HG03135 (cell line): ENCODE results near the gene DNM3.

Experiments used
- ATAC-seq: cut with Tn5 transposase; IDR thresholded peaks from one replicate; pipeline ENCODE4 v1.9.1; 2021; ENCODE audit warnings: mild to moderate bottlenecking, moderate library complexity; ENCODE audit not compliant: unreplicated experiment

Gene DNM3

DNA sequence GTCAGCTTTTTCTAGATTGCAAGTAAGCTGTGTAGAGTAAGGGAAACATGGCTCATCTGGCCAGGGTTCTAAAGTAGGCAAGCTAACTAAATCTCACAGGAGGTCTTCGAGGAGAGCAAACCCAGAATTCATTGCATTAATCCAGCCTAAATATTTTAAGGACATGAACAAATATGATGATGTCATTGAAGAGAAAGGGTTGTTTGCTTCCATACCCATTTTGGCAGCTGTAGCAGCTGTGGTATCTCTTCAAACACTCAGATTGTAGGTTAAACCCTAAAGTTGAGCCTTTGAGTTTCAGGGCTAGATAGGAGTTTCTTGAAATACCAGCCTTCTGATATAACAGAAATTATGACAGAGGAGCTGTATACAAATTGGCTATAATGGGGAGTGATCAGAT, 378.7 kb downstream of the DNM3 start:
- no peak for ATAC-seq

DNA sequence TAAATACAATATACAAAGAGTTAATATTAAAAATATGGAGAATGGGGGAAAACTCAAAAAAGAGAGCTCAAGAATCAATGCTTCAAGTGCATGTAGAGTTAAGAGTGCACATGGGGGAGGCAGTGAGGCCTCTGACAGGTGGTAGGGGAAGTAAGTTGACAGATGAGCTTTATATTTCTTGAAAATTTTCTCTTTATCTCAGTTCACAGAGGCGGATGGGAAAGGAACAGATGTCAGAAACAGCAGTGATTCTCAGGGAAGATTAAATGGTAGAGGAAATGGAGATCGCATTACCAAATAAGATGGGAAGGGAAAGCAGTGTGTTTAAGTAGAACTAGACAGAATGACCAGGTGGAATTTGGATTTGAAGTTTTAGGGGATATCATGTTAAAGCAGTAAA, 379.1 kb downstream of the DNM3 start:
- no peak for ATAC-seq

DNA sequence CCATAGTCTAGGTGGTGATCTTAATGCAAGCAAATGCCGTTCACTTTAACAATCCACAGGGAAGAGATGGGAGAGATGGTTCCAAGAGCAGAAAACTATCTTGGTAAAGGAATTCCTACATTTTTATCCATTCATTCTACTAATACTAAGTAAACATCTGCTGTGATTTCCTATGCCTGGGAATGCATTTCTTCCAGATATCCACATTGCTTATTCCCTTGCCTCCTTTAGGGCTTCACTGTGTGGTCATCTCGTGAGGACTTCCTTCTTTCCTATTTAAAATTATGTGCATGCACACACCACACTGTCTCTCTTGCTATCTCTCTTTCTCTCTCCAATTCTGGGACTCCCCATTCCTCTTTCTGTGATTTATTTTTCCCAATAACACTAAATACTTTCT, 380.1 kb downstream of the DNM3 start:
- ATAC-seq = no peak

DNA sequence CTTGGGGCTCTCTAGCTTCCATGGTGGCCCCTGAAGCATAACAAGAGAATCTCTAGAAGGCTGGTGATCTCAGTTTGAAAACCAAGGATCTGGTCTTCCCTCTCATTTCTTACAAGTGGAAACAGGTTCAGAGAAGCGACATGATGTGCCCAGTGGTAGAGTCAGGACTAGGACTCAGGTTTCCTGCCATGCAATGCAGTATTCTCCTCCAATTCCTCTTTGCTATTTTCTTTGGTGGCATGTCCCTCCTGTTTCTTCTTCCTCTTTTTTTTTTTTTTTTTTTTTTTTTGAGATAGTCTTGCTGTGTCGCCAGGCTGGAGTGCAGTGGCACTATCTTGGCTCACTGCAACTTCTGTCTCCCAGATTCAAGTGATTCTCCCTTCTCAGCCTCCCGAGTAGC, 383.6 kb downstream of the DNM3 start:
- ATAC-seq = no peak

DNA sequence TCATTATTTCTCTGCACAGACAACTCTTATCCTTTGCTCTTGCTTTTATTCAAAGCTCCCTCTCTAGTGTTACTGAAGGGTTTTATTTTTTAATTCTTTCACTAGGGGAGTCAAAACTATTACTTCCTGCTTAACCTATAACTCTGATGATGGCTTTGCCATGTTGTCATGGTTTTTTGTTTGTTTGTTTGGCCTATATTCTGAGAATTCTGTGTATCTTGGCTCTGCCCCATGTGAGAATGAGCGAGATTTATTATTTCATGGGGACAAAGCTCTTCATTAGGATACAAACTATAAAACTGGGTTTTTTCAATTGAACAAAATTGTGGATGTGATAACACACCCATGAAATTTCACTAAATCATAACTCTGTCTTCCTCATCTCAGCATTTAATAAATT, 388.6 kb downstream of the DNM3 start:
- no peak for ATAC-seq

DNA sequence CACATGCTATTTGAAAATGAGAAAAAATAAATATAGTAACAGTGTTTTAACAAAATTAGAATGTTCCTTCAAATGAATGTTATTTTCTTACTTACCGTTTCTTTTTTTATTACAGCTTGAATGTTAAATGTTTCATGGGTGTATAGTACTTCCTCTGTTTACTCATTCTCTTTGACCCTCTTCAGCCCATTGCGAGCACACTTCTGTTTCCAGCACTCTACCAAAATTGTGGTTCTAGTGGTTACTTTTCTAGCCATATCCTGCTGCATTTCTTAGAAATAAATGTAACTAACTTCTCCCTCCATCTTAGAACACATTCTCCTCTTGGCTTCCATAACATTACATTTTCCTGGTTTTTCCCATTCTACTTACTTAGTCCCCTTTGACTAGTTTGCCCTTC, 389.2 kb downstream of the DNM3 start:
- ATAC-seq = no peak

DNA sequence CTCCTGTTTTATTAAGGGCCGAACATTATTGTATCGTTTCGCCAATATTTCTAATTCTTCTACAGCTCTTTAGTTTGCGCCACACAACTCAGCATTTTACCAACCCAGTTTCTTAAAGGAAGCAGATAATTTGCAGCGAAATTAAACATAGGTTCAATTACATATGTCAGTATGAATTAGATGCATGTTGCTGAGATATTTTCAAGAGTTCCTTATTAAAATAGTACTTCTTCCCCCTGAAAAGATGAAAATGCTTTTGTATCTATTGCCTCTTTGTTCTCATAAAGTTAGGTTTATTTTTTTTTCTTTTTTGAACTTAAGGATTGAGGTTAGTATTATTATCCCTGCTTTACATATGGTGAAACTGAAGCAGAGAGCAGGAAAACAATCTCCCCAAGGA, 395.7 kb downstream of the DNM3 start:
- no peak for ATAC-seq

DNA sequence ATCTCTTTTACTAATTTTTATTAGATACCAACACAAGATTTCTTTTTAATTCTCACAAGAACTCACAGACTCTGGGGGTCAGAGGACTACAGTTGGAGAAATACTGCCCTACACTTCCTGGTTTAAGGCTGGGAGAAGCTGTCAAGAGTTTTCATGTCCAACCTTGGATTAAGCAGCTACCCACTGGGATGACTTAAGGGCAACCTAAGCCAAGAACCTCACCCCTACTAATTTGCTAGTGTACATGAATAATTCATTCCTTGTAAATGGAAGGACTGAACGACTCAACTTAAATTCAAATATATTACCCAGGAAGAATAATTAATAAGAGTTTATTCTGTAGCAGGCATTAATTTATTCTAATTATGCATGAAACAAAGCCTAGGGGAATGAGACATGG, 396.9 kb downstream of the DNM3 start:
- ATAC-seq = no peak

DNA sequence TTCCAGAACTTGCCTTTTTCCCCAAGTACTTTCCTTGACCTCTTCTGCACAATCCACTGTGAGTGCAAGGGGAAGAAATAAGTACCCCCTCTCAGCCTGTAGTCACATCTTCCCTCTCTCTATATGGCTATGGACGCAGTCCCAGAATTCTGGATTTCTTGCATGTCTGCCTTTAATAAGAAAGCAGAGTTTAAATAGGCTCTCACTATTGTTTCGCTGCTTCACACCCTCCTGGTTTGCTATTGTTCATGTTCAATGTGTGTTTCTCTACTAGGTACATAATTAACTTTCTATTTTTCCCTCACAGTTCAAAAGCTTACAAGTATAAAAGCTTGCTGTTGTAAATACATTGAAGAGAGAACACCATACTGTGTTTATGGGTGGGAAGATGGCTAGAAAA, 397.7 kb downstream of the DNM3 start:
- ATAC-seq = no peak

DNA sequence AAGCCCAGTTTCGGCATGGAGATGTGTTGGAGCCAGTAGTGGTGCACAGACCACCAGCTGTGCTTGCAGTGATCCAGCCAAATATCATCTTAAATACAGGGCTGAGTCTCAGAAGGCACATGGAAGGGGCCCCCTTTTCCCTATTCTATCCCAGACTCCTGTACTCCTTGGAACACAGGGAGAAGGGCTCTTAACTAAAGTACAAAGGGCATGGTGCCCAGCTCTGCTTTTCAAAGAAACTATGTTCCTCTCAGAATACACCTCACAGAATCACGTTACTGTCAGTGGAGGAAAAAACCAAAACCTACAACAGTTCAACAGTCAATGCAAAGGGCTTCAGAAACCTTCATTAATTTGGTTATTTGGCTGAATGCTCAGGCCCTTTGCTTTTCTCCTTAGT, 398.6 kb downstream of the DNM3 start:
- no peak for ATAC-seq

DNA sequence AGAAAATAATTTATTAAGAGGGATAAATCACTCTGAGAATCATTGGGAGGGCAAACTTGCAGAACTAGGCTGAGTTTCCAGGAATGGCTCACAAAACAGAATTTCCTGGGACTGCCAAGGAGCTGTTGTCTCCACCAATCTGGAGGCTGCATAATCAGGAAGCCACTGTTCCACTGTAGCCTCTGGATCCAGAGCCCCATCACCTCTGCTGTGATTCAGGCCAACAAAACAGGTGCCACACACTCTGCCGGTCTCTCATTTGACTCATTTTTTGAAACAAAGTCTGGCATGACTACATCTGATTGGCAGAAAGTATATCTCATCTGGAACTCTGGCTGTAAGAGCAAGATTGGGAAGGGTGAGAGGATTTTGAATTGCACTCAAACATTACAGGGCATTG, 400.2 kb downstream of the DNM3 start:
- ATAC-seq = no peak

DNA sequence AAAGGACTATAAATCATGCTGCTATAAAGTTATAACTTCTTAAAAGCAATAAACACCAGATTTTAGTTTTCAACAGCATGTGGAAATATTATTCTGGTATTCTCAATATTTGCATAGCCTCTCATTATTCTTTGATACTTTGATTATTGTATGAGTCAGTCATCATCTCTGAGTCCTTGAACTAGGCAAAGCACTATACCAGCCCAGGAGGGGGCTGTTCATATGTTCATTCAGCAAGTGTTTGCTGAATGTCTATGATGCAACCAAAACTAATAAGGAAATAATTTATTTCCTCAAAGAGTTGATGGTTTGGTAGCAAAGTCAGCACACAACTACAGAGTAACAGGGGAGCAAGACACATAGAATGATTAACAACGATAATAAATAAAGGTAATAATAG, 403.6 kb downstream of the DNM3 start:
- no peak for ATAC-seq

DNA sequence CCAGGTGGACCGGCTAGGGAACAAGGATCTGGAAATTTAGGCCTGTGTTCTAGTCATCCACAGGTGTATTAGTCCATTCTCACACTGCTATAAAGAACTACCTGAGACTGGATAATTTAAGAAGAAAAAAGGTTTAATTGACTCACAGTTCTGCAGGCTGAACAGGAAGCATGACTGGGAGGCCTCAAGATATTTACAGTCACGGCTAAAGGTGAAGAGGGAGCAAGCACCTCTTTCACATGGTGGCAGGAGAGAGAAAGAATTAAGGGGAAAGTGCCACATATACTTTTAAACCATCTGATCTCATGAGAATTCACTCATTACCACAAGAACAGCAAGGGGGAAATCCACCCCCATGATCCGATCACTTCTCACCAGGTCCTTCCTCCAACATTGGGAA, 404.5 kb downstream of the DNM3 start:
- ATAC-seq = no peak

DNA sequence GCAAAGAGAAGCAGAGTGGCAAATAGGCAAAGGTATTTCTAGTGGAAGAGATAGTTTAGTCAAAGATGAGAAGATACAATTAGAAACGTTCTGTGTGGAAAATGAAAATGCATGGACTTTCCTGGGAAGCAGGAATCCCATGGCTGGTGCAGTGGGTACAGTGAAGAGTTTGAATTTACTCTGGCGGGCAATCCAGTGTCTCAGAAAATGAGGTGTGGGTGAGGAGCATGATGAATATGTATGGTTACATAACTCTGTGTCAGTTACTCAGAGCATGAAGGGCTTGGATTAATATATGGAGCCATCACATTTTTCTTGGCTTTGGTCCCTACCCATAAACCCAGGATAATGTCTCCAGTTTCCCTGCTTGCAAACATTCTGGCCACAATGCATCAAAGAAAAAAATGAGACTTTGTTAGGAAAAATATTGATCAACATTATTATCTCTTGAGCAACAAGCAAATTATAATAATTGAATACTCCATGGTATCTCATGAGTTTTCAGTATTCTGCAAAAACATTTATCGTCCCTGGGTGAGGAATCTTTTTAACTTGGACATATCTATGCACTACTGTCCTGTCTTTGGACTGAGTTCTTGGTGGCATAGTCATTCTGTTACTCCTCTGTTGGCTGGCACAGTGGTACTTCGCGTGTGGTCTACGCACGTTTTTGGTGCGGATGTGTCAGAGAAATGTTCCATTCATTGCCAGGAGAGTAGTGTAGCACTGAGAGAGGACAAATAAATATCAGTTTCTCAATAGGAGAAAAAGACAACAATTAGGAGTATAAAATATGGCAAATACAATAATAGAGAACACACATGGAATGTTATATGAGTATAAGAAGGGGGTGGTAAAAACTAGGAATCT, 405.5 kb downstream of the DNM3 start:
- ATAC-seq = no peak

DNA sequence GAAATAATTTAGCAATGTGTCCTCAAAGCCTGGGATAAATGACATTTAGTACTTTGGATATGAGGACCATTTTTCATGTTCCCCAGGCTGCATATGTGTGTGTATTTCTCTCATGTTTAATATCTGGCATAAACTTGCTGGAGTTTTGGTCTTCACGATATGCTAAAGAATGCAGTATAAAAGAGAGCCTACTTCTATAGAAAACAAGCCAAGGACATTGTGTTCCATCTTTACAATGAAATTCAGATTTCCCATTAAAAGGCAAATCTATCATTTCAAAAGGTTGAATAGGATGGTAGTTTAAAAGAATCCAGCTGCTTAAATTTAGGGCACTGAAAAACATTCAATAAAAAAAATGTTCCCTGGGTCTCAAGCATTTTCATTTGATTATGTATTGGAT, 410.2 kb downstream of the DNM3 start:
- ATAC-seq = no peak

DNA sequence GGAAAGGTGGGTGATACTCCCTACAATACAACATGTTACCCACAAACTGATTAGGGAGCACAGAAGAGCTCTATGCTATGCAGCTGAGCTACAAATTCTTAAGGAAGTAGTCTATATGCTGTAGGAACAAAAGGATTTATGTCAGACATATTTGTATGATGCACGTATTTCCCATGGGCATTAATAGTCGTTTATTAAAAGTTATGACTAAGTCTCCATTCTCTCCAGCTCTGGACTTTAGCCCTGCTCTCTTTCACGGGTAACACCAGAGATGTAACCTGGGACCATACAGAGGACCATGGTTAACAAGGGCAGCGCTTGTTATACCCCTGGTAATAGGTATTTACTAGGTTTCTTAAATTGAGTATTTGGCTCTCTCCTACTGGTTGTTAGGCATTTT, 411.0 kb downstream of the DNM3 start:
- no peak for ATAC-seq

DNA sequence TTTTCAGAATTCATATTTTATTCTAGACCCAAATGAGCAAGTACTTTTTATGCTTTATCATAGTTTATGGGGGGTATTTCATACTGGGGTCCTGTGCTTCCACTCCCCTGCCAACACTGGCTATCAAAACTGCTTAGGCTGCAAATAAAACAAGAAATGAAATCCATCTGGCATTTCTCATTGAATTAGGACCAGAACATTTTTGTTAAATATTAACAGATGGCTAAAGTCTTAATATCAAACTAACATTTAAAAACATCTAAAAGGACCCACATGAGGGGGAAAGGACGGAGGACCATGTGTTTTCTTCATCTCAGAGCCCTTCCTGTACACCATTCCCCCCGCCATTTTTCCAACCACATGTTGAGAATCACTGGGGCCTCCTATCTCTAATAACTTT, 411.7 kb downstream of the DNM3 start:
- ATAC-seq = no peak

DNA sequence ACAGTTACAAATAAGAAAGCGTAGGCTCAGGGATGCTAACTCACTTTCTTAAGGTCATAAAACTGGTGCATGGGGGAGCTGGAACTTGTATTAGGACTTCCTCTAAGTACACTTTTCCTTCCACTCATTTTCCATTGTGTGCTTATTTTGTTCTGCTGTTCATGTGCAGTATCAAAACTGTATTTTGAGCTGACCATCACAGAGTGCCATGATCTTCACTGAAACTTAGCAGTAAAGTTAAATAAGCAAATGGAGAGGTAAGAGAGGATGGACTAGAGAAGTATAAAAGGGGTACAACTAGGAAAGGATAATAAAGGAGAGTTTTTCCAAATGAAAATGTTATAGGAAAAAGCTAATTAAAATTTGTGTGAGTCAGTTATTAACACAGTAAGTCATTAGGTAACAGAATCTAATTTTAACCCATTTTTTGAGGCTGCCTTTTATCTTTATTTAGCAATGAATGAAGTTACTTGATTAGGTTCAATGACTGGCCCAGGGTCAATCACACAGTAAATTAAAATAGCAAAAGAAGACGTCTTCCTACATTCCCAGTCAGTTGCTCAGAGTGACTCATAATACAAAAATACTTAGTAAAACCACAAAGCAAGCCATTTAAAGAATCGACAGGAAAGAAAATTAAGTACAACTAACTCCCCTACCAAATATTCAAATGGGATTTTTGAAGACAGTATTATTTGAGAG, 413.4 kb downstream of the DNM3 start:
- no peak for ATAC-seq

DNA sequence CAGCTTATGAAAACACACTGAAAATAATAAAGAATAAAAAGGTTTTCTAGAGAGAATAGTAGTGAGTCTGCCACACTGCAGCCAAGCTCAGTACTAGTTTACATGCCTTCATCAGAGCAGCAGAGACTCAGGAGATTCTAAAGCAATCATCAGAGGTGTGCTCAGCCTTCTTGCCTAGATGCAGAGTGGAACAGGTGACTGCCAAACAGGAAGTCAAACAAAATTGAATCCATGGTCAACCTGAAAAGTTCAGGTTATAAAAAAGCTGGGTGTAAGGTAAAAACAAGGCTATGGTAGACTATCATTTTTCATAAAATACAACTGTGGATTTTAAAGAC, 413.9 kb downstream of the DNM3 start:
- no peak for ATAC-seq

DNA sequence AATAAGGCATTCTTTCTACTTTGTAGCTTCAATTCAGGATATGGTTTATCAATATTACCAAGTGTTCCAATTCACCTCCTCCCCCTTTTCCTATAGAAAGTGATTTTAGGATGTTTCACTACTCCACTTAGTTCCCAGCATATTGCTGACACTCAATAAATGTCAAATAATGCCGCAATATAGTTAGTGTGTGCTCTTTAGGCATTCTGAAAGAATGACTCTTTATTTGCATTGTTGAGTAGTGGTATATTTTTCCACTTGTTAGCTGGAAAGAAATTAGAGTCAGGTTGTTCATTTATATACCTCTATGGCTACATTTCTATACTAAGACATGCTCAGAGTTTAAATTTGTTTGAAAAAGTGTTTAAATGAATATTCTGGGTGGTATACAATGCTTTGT, 424.6 kb downstream of the DNM3 start:
- no peak for ATAC-seq

DNA sequence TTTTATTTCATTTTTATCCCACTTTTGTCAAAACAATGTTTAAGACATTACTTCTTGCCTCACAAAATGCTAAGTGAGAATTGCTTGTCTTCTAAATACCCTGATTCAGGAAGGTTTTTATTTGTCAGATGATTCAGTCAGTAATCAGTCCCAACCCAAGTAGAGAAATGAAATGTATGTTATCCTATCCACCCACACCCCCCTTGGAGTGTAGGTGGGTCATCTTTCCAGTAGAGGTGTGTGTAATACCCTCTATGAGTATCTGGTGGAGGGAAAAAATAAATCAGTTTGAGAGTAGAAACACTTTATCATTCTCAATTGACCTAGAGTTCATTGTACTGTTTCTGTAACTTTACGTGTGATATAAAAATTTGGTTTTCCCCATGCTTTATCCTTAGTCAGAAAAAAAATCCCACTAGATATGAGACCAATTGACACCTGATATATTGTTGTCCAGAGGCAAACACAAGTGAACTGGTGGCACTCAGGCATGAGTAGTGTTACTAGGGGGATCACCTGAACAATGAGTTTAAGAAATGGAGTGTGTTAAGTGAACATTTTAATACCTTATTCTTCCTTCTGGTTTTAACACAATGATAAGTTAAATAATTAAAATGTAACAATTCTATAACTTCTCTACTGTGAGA, 425.4 kb downstream of the DNM3 start:
- no peak for ATAC-seq

DNA sequence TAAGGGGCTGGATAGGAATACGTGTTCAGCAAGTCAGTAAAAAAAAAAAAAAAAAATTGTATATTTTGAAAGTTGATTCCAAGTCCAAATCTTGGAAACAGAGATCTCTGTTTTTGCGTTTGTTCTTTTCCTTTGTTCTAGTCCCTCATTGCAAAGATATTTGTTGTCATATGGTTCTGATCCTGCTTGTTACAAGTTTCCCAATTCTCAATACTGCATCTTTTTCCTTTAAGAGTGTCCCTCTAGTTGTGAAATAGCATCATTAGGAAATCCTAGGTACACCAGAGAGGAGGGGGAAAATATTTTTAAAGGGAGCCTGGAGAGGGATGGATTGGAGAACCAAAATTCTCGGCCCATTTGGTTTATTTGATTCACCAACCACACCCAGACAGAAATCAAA, 426.9 kb downstream of the DNM3 start:
- no peak for ATAC-seq
